Rectal smooth muscle tissue (tissue), 1 donor: Measurements from ENCODE around the gene TNNI3K.

Experiments used
- H3K27ac ChIP-seq: one replicate; pipeline ENCODE4 v1.7.0; 2013; ENCODE audit warnings: low read depth, low read length, inconsistent platforms
- H3K27me3 ChIP-seq: one replicate; pipeline ENCODE4 v1.7.0; 2013; ENCODE audit warnings: low read length; ENCODE audit not compliant: control insufficient read depth, insufficient read depth
- H3K36me3 ChIP-seq: one replicate; pipeline ENCODE4 v1.7.0; 2013; ENCODE audit warnings: low read length; ENCODE audit not compliant: control insufficient read depth, insufficient read depth
- H3K4me1 ChIP-seq: one replicate; pipeline ENCODE4 v1.7.0; 2013; ENCODE audit warnings: low read length; ENCODE audit not compliant: control insufficient read depth, insufficient read depth
- H3K4me3 ChIP-seq: one replicate; pipeline ENCODE4 v1.7.0; 2013; ENCODE audit warnings: low read length
- H3K9ac ChIP-seq: one replicate; pipeline ENCODE4 v1.7.0; 2013; ENCODE audit warnings: low read length

The TNNI3K gene

DNA sequence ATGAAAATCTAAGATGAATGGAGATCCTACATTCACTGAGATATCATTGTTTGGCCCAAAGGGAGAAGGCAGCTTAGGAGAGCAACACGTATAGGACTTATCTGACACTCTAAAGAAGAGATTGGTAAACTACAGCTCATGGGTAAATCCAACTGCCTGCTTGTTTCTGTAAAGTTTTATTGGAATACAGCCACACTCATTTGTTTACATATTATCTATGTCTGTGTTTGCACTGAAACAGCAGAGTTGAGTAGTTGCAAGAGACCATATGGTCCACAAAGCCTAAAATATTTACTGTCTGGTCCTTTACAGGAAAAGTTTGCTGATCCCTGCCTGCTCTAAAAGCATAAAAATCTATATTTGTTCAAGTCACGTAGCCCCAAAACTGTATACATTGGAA is 291.5 kb downstream of the TNNI3K start:
- Histone ChIP-seq H3K4me1 (no peaks in the 10 kb centered on the region), H3K36me3 (no peaks in the 10 kb centered on the region), H3K9ac (no peak overlapping the region), H3K27ac (no peak overlapping the region), H3K27me3 (no peaks in the 10 kb centered on the region), H3K4me3 (no peak overlapping the region)

GRCh38 chr1:74528123-74528522 is 292.9 kb downstream of the TNNI3K start:
- Histone ChIP-seq H3K4me1 (no peaks in the 10 kb centered on the region), H3K27me3 (no peaks in the 10 kb centered on the region), H3K36me3 (no peaks in the 10 kb centered on the region), H3K9ac (no peak overlapping the region), H3K4me3 (no peak overlapping the region), H3K27ac (no peak overlapping the region)

DNA sequence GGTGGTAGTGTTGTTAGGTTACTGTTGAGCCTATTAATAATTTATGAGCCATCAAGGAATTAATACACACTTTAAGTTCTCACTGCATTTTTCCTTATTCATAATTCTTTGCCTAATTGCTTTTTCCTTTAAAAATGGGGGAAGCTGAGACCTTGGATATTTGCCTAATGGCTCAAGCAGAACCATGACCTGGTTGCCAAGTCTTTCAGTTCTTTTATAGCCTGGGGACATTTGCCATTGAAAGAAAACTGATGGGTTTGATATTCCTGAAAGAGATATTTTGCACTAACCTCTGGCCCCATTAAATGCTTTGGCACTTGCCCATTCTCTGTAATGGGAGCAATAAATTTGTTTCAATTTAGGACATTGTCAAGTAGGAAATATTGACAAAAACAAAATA is 295.7 kb downstream of the TNNI3K start:
- H3K4me1 ChIP-seq, result no peaks in the 10 kb centered on the region
- no peak overlapping the region for H3K9ac ChIP-seq
- H3K27me3 ChIP-seq, result no peaks in the 10 kb centered on the region

DNA sequence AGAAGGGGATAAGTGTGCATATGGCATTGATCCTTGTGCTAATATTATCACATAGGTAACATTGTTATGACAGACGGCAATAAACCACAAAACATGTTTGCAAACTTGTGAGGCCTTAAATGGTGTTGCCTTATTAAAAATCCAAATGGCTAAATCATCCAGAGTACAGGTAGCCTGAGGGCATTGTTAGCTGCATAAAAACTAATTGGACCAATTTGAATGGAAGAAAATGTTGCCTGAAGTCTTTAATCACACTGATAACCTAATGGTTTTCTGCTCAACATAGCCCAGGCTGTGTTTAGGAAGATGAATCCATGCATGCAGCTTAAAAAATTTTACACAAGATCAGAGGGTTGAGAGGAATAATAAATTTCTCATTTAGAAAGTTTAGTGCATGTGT is 296.6 kb downstream of the TNNI3K start:
- H3K4me1 ChIP-seq, result no peaks in the 10 kb centered on the region
- no peak overlapping the region for H3K4me3 ChIP-seq
- no peak overlapping the region for H3K27ac ChIP-seq
- H3K36me3 ChIP-seq, result no peaks in the 10 kb centered on the region
- H3K27me3 ChIP-seq, result no peaks in the 10 kb centered on the region
- no peak overlapping the region for H3K9ac ChIP-seq

More for the DNA sequence above, 295.7 kb downstream of the TNNI3K start:
- H3K36me3 ChIP-seq, result no peaks in the 10 kb centered on the region
- H3K4me3 ChIP-seq, result no peak overlapping the region
- no peak overlapping the region for H3K27ac ChIP-seq

GRCh38 chr1:74534241-74534640 is 299.1 kb downstream of the TNNI3K start:
- H3K4me1 ChIP-seq, result no peaks in the 10 kb centered on the region
- no peak overlapping the region for H3K27ac ChIP-seq
- no peaks in the 10 kb centered on the region for H3K36me3 ChIP-seq
- no peak overlapping the region for H3K4me3 ChIP-seq
- H3K27me3 ChIP-seq, result no peaks in the 10 kb centered on the region
- no peak overlapping the region for H3K9ac ChIP-seq

DNA sequence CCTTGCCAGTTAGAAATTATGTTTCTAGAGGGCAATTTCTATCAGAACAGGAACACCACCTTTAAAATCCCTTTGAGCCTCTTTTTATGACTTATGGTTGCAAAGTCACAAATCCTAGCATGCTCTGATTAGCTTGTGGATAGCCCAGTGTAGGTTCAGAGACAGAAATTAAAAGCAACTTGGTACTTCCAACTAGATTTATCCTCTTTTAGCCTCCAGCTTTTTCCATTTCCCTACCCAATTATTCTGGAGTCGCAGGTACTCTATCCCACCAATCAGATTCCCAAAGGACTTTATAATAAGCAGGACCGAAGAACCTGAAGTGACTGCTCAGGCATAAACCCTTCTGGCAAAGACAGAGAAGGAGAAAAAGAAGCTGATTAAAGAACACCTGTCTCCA is 310.6 kb downstream of the TNNI3K start:
- Histone ChIP-seq H3K27me3 (no peaks in the 10 kb centered on the region), H3K4me1 (no peaks in the 10 kb centered on the region), H3K4me3 (no peak overlapping the region), H3K9ac (no peak overlapping the region), H3K27ac (no peak overlapping the region), H3K36me3 (no peaks in the 10 kb centered on the region)

GRCh38 chr1:74548961-74549750 is 314.0 kb downstream of the TNNI3K start:
- no peak overlapping the region for H3K4me3 ChIP-seq
- no peaks in the 10 kb centered on the region for H3K36me3 ChIP-seq
- no peak overlapping the region for H3K9ac ChIP-seq
- H3K27ac ChIP-seq, result no peak overlapping the region
- no peaks in the 10 kb centered on the region for H3K4me1 ChIP-seq
- no peaks in the 10 kb centered on the region for H3K27me3 ChIP-seq

GRCh38 chr1:74549932-74550331 is 314.7 kb downstream of the TNNI3K start:
- no peaks in the 10 kb centered on the region for H3K4me1 ChIP-seq
- no peak overlapping the region for H3K27ac ChIP-seq
- H3K9ac ChIP-seq, result no peak overlapping the region
- no peaks in the 10 kb centered on the region for H3K27me3 ChIP-seq
- no peak overlapping the region for H3K4me3 ChIP-seq
- no peaks in the 10 kb centered on the region for H3K36me3 ChIP-seq

DNA sequence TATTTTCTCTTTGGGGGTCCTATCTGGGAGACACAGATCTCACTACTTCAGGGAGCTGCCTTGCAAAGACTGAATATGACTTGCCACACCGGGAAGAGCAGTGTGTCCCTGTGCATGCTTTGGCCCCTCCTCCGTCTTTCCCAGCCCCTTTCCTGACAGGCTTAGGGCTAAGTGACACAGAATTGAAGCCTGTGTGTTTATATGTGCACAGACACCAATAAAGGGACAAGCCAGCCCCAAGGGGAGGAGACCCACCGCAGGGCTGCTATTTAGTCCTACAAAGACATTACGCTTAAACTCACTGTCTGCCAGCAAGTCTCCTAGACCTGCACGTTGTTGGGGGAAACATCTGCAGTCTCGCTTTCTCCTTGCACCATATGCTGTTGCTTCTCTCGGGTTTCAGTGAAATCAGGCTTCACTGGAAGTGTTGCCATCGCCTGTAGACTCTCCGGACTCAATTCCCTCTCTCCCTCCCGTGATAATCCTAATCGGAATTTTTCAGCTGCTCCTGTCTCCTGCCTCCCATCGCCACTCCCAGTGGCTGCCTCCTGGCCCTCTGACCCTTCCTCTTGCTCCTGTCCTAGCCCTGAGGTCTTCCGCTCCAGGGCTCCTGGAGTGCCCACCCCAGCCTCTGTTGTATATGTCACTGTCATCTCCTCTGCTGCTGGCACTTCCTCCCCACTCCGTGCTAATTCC is 335.8 kb downstream of the TNNI3K start:
- Histone ChIP-seq H3K27me3 (no peaks in the 10 kb centered on the region), H3K36me3 (no peaks in the 10 kb centered on the region), H3K9ac (no peak overlapping the region), H3K27ac (no peak overlapping the region), H3K4me1 (no peaks in the 10 kb centered on the region), H3K4me3 (no peak overlapping the region)

DNA sequence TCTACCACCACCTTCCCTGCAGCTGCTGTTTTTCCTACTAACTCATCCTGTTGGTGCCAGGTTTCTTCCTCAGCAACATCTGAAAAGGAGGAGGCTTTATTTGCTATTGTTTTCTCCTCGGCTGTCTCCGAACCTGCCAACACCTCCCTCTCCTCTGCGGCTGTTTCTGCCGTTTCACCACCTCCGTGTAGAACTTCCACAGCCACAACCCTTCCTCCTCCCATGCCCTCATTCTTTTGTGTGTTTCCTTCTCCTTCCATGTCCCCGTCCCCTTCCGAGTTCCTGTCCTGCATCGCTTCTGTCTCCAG is 336.3 kb downstream of the TNNI3K start:
- no peak overlapping the region for H3K27ac ChIP-seq
- H3K27me3 ChIP-seq, result no peaks in the 10 kb centered on the region
- no peak overlapping the region for H3K9ac ChIP-seq
- no peaks in the 10 kb centered on the region for H3K36me3 ChIP-seq
- no peaks in the 10 kb centered on the region for H3K4me1 ChIP-seq
- no peak overlapping the region for H3K4me3 ChIP-seq

DNA sequence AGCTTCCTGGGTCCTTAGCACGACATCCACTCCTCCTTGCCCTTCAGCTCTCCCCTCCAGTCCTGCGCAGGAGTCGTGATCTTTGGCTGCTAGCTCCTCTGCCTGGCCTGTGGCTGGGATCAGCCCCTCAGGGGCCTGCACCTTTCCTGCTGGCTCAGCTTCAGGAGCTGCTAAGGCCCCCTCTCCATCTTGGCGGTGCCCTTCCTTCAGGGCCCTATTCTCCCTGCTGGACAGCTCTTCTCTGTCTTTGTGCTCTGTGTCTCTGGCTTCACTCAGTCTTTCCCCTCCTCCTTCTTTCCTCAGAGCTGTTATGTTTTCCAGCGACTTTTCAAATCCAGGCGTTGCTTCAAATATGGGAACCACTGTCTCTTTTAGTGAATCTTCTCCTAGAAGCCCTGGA is 336.7 kb downstream of the TNNI3K start:
- H3K27ac ChIP-seq, result no peak overlapping the region
- H3K4me1 ChIP-seq, result no peaks in the 10 kb centered on the region
- no peak overlapping the region for H3K4me3 ChIP-seq
- no peaks in the 10 kb centered on the region for H3K27me3 ChIP-seq
- no peaks in the 10 kb centered on the region for H3K36me3 ChIP-seq
- H3K9ac ChIP-seq, result no peak overlapping the region

DNA sequence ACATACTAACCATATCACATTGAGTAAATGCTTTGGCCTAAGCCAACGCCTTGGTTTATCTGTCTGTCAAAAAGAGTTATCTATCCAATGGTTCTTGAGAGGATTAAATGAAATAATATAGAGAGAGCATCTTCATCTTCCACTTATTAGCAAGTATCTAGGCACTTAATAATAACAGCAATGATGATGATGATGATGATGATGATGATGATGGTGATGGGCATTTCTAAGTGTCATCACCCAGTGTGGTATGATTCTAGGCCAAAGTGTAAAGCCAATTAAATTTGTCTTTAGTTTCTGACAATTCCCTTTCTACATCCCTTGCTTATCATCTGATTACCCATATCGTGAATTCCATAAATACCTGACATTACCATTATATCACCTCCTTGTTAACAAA is 342.9 kb downstream of the TNNI3K start:
- Histone ChIP-seq H3K36me3 (no peaks in the 10 kb centered on the region), H3K27ac (no peak overlapping the region), H3K4me3 (no peak overlapping the region), H3K27me3 (no peaks in the 10 kb centered on the region), H3K9ac (no peak overlapping the region), H3K4me1 (no peaks in the 10 kb centered on the region)

- Histone ChIP-seq H3K4me3 (no peak overlapping the region), H3K27ac (no peak overlapping the region), H3K36me3 (no peaks in the 10 kb centered on the region), H3K4me1 (no peaks in the 10 kb centered on the region), H3K9ac (no peak overlapping the region), H3K27me3 (no peaks in the 10 kb centered on the region)
Observed at GRCh38 chr1:74579425-74579824, 344.2 kb downstream of the TNNI3K start.
